BLaER1 treated with 17β-estradiol and CSF1 and Interleukin-3, amounts not matched to agents 10 nM and 100 nM (cell line): Measurements from ENCODE around the gene SYNPO2.

Experiments used
- H3K27ac ChIP-seq, 11 experiments: shearing (Covaris generic); formaldehyde crosslinking; 2 replicates each; pipeline ENCODE4 v1.8.1; 2022
- H3K27me3 ChIP-seq, 11 experiments: shearing (Covaris generic); formaldehyde crosslinking; 2 replicates each; pipeline ENCODE4 v1.8.1; 2022
- H3K36me3 ChIP-seq, 11 experiments: shearing (Covaris generic); formaldehyde crosslinking; 2 replicates each; pipeline ENCODE4 v1.8.1; 2022
- H3K4me1 ChIP-seq, 10 experiments: shearing (Covaris generic); formaldehyde crosslinking; 2 replicates each; pipeline ENCODE4 v1.8.1; 2022
- H3K4me2 ChIP-seq, 11 experiments: shearing (Covaris generic); formaldehyde crosslinking; 2 replicates each; pipeline ENCODE4 v1.8.1; 2022
- H3K4me3 ChIP-seq, 10 experiments: shearing (Covaris generic); formaldehyde crosslinking; 2 replicates each; pipeline ENCODE4 v1.8.1; 2022
- H3K9ac ChIP-seq, 11 experiments: shearing (Covaris generic); formaldehyde crosslinking; 2 replicates each; pipeline ENCODE4 v1.8.1; 2022
- H3K9me3 ChIP-seq, 11 experiments: shearing (Covaris generic); formaldehyde crosslinking; replicated peaks in 1 of 11; 2 replicates each; pipeline ENCODE4 v1.8.1; 2022
- H4K20me1 ChIP-seq, 11 experiments: shearing (Covaris generic); formaldehyde crosslinking; 2 replicates each; pipeline ENCODE4 v1.8.1; 2022
- Cebpa-rat ChIP-seq, 11 experiments: shearing (Covaris generic); IDR thresholded peaks; 2 replicates each; pipeline ENCODE4 v1.8.1; 2022

The SYNPO2 gene

GRCh38 chr4:118953276-118953675, 64.6 kb downstream of the SYNPO2 start:
- no peaks in the 10 kb centered on the region for H3K27me3 ChIP-seq
- H3K9ac ChIP-seq, result no peak overlapping the region
- H3K9me3 ChIP-seq, result no peaks in the 10 kb centered on the region; a peak in 1 of 22 replicates
- H3K36me3 ChIP-seq, result no peaks in the 10 kb centered on the region
- no peak overlapping the region for H3K27ac ChIP-seq
- H3K4me2 ChIP-seq, result no peak overlapping the region
- no peaks in the 10 kb centered on the region for H4K20me1 ChIP-seq
- TF ChIP-seq Cebpa-rat (IDR thresholded peaks at IDR 0.05), result no peak
- peaks cover 0 to 9% (median 0%) of the 10 kb centered on the region in 10 experiments; a peak in 3 of 20 replicates for H3K4me1 ChIP-seq
- H3K4me3 ChIP-seq, result no peak overlapping the region

- Histone ChIP-seq H3K27ac (no peak overlapping the region), H3K4me1 (peaks cover 0 to 7% (median 0%) of the 10 kb centered on the region in 10 experiments; a peak in 3 of 20 replicates), H3K36me3 (no peaks in the 10 kb centered on the region), H3K9ac (no peak overlapping the region), H3K9me3 (no peaks in the 10 kb centered on the region; a peak in 1 of 22 replicates), H3K4me3 (no peak overlapping the region), H4K20me1 (no peaks in the 10 kb centered on the region), H3K4me2 (no peak overlapping the region), H3K27me3 (no peaks in the 10 kb centered on the region)
- no peak for TF ChIP-seq Cebpa-rat (IDR thresholded peaks at IDR 0.05)
Observed at GRCh38 chr4:118954246-118954645, 65.6 kb downstream of the SYNPO2 start.

- H3K9ac ChIP-seq, result no peak overlapping the region
- no peak overlapping the region for H3K27ac ChIP-seq
- no peak overlapping the region for H3K4me3 ChIP-seq
- no peak for TF ChIP-seq Cebpa-rat (IDR thresholded peaks at IDR 0.05)
- H4K20me1 ChIP-seq, result no peaks in the 10 kb centered on the region
- H3K9me3 ChIP-seq, result no peaks in the 10 kb centered on the region
- no peaks in the 10 kb centered on the region for H3K36me3 ChIP-seq
- H3K4me1 ChIP-seq, result peaks cover 0 to 2% (median 0%) of the 10 kb centered on the region in 10 experiments; a peak in 2 of 20 replicates
- no peak overlapping the region for H3K4me2 ChIP-seq
- H3K27me3 ChIP-seq, result no peaks in the 10 kb centered on the region
Observed at GRCh38 chr4:118955515-118955914, 66.9 kb downstream of the SYNPO2 start.

- Histone ChIP-seq H3K9me3 (no peaks in the 10 kb centered on the region), H3K4me2 (no peak overlapping the region), H3K27me3 (no peaks in the 10 kb centered on the region), H4K20me1 (no peaks in the 10 kb centered on the region), H3K36me3 (no peaks in the 10 kb centered on the region), H3K4me3 (no peak overlapping the region), H3K27ac (no peak overlapping the region), H3K9ac (no peak overlapping the region), H3K4me1 (no peaks in the 10 kb centered on the region)
- no peak for TF ChIP-seq Cebpa-rat (IDR thresholded peaks at IDR 0.05)
Observed at GRCh38 chr4:118957722-118958445, 69.2 kb downstream of the SYNPO2 start.

- no peak for TF ChIP-seq Cebpa-rat (IDR thresholded peaks at IDR 0.05)
- Histone ChIP-seq H3K9me3 (no peaks in the 10 kb centered on the region), H3K4me1 (peaks cover 0 to 6% (median 4%) of the 10 kb centered on the region in 10 experiments; a peak in 14 of 20 replicates), H3K27me3 (no peaks in the 10 kb centered on the region), H3K36me3 (no peaks in the 10 kb centered on the region), H4K20me1 (no peaks in the 10 kb centered on the region), H3K9ac (no peak overlapping the region), H3K27ac (no peak overlapping the region), H3K4me2 (no peak overlapping the region), H3K4me3 (no peak overlapping the region)
Observed at GRCh38 chr4:118962540-118962939, 73.9 kb downstream of the SYNPO2 start.

GRCh38 chr4:118964891-118965411, 76.3 kb downstream of the SYNPO2 start:
- H3K4me2 ChIP-seq, result no peak overlapping the region
- H3K36me3 ChIP-seq, result no peaks in the 10 kb centered on the region
- no peak for TF ChIP-seq Cebpa-rat (IDR thresholded peaks at IDR 0.05)
- peaks cover 8 to 19% (median 16%) of the 10 kb centered on the region in 10 experiments for H3K4me1 ChIP-seq
- H3K9me3 ChIP-seq, result no peaks in the 10 kb centered on the region
- no peak overlapping the region for H3K27ac ChIP-seq
- H3K27me3 ChIP-seq, result no peaks in the 10 kb centered on the region
- H3K4me3 ChIP-seq, result no peak overlapping the region
- no peak overlapping the region for H3K9ac ChIP-seq
- no peaks in the 10 kb centered on the region for H4K20me1 ChIP-seq

GRCh38 chr4:118967393-118967792, 78.7 kb downstream of the SYNPO2 start:
- H3K4me3 ChIP-seq, result no peak overlapping the region
- peak overlapping the region in 5 of 11 experiments; percentile 26 to 56 (median 36); a peak in 7 of 22 replicates for H3K27ac ChIP-seq
- no peaks in the 10 kb centered on the region for H3K36me3 ChIP-seq
- H3K4me2 ChIP-seq, result peak overlapping the region in 7 of 11 experiments; percentile 5 to 72 (median 37); a peak in 9 of 22 replicates
- H4K20me1 ChIP-seq, result no peaks in the 10 kb centered on the region
- no peaks in the 10 kb centered on the region for H3K9me3 ChIP-seq
- H3K27me3 ChIP-seq, result no peaks in the 10 kb centered on the region
- peaks cover 8 to 19% (median 16%) of the 10 kb centered on the region in 10 experiments for H3K4me1 ChIP-seq
- H3K9ac ChIP-seq, result no peak overlapping the region
- TF ChIP-seq Cebpa-rat (IDR thresholded peaks at IDR 0.05), result no peak

GRCh38 chr4:118968005-118968404, 79.4 kb downstream of the SYNPO2 start:
- no peaks in the 10 kb centered on the region for H4K20me1 ChIP-seq
- no peak overlapping the region for H3K4me3 ChIP-seq
- H3K36me3 ChIP-seq, result no peaks in the 10 kb centered on the region
- TF ChIP-seq Cebpa-rat (IDR thresholded peaks at IDR 0.05), result no peak
- peaks cover 8 to 19% (median 16%) of the 10 kb centered on the region in 10 experiments for H3K4me1 ChIP-seq
- H3K27ac ChIP-seq, result peak overlapping the region in 7 of 11 experiments; percentile 7 to 57 (median 35); a peak in 11 of 22 replicates
- H3K4me2 ChIP-seq, result peak overlapping the region; percentile 2 to 72 (median 37); a peak in 21 of 22 replicates
- 0 out of 22 replicates have a peak overlapping the region, but pooled peaks of 1 of the 11 experiments have one; percentile 13 for H3K9ac ChIP-seq
- H3K27me3 ChIP-seq, result no peaks in the 10 kb centered on the region
- no peaks in the 10 kb centered on the region for H3K9me3 ChIP-seq

- Histone ChIP-seq H3K36me3 (no peaks in the 10 kb centered on the region), H3K4me2 (peak overlapping the region in 2 of 11 experiments; percentile 37 to 46; a peak in 2 of 22 replicates), H3K4me1 (peaks cover 8 to 19% (median 16%) of the 10 kb centered on the region in 10 experiments), H3K4me3 (no peak overlapping the region), H4K20me1 (no peaks in the 10 kb centered on the region), H3K9me3 (no peaks in the 10 kb centered on the region), H3K9ac (no peak overlapping the region), H3K27me3 (no peaks in the 10 kb centered on the region), H3K27ac (peak overlapping the region in 1 of 11 experiments; percentile 51; a peak in 1 of 22 replicates)
- no peak for TF ChIP-seq Cebpa-rat (IDR thresholded peaks at IDR 0.05)
Observed at GRCh38 chr4:118968813-118969212, 80.2 kb downstream of the SYNPO2 start.
